K562 (cell line): ENCODE data around the gene SHC1. TPM values are rescaled to one million over a fixed set of nuclear protein-coding genes. Genes with fewer than 3 reads are reported as not detected.

Source experiments
- ATAC-seq: fragments of 200-7000 bp; cut with Tn5 transposase; 3 replicates; pipeline ENCODE4 v1.9.1; 2020; ENCODE audit warnings: moderate library complexity
- BruUV-seq: library from RNA; stranded (reverse); fragments of 400-500 nt; replicated peaks from 2 replicates; lab custom pipeline; 2021; lab: Mats Ljungman, UMichigan
- CTCF ChIA-PET: fragments of 300-600 bp; formaldehyde crosslinking; extraction: SDS; loops from one replicate; lab custom pipeline; 2021; ENCODE audit warnings: low intra/inter-chr PET ratio; lab: Yijun Ruan, JAX
- POLR2A ChIA-PET: fragments of 300-600, 350-650 bp; sonication (Branson Sonifier 250); formaldehyde crosslinking; extraction: SDS; loops from one replicate; lab custom pipeline; 2021; ENCODE audit warnings: antibody characterized with exemption, inconsistent platforms; lab: Yijun Ruan, JAX
- DNase-seq, 4 experiments: peaks; one replicate each; pipeline versions ENCODE4 v3.0.0 to v3.0.0-alpha.2; 2011 to 2018; ENCODE audit warnings: low spot score in 3 of 4, mixed read lengths in 3 of 4; ENCODE audit errors: extremely low read depth in 1 of 4
- FAIRE-seq: peaks from 2 replicates; lab custom pipeline; 2011; peaks lifted over from hg19 to GRCh38; lab: Jason Lieb, UNC
- H2AFZ ChIP-seq: 2 replicates; pipeline ENCODE4 v1.6.0; 2011; ENCODE audit warnings: low read depth, low read length, control low read depth, inconsistent platforms
- H3K27ac ChIP-seq: fragments of 200-600 bp; 3 replicates; pipeline ENCODE4 v1.8.0; 2011; ENCODE audit warnings: low read depth, mild to moderate bottlenecking, control low read depth, inconsistent platforms, low read length, moderate library complexity, mixed read lengths; ENCODE audit errors: extremely low read depth
- H3K27me3 ChIP-seq, 2 experiments: fragments of 300-600 bp in 1 of 2; 2 replicates in 1 of 2; 3 replicates in 1 of 2; pipeline versions ENCODE4 v1.6.0 to v1.8.0; 2011; ENCODE audit warnings: inconsistent platforms in 2 of 2, low read length in 2 of 2, mild to moderate bottlenecking in 1 of 2, mixed read lengths in 1 of 2, moderate library complexity in 1 of 2; ENCODE audit not compliant: control insufficient read depth in 2 of 2, insufficient read depth in 2 of 2
- H3K36me3 ChIP-seq: fragments of 300-600 bp; 3 replicates; pipeline ENCODE4 v1.8.0; 2011; ENCODE audit warnings: mild to moderate bottlenecking, low read length, inconsistent platforms; ENCODE audit not compliant: control insufficient read depth, insufficient read depth
- H3K4me1 ChIP-seq, 2 experiments: fragments of 200-600 bp in 1 of 2; replicated peaks in 1 of 2; 2 replicates in 1 of 2; 3 replicates in 1 of 2; pipeline versions ENCODE4 v1.5.1 to v1.8.0; 2011; ENCODE audit warnings: inconsistent platforms in 2 of 2, low read length in 2 of 2, mild to moderate bottlenecking in 1 of 2, mixed read lengths in 1 of 2, moderate library complexity in 1 of 2; ENCODE audit not compliant: control insufficient read depth in 2 of 2, insufficient read depth in 2 of 2
- H3K4me2 ChIP-seq: 2 replicates; pipeline ENCODE4 v1.6.1; 2011; ENCODE audit warnings: low read length, control low read depth, inconsistent platforms, mixed read lengths; ENCODE audit not compliant: insufficient read depth
- H3K4me3 ChIP-seq: fragments of 200-600 bp; sonication (generic), shearing (Covaris generic); 2 replicates; pipeline ENCODE4 v1.5.1; 2016; ENCODE audit warnings: control low read depth, inconsistent platforms
- H3K79me2 ChIP-seq: fragments of 200-600 bp; 3 replicates; pipeline ENCODE4 v1.8.0; 2011; ENCODE audit warnings: low read length, inconsistent platforms; ENCODE audit not compliant: control insufficient read depth, insufficient read depth
- H3K9ac ChIP-seq, 2 experiments: 2 replicates each; pipeline versions ENCODE4 v1.6.0 to v1.6.1; 2011; ENCODE audit warnings: low read depth in 2 of 2, low read length in 2 of 2, control low read depth in 1 of 2, inconsistent platforms in 1 of 2, mild to moderate bottlenecking in 1 of 2, mixed read lengths in 1 of 2; ENCODE audit not compliant: insufficient read depth in 1 of 2
- H3K9me1 ChIP-seq: one replicate; pipeline ENCODE4 v1.6.0; 2011; ENCODE audit warnings: inconsistent platforms, mild to moderate bottlenecking, low read length, moderate library complexity; ENCODE audit not compliant: control insufficient read depth, insufficient read depth
- H3K9me3 ChIP-seq: replicated peaks from 2 replicates; pipeline ENCODE4 v1.5.1; 2011; ENCODE audit warnings: low read depth, low read length, inconsistent platforms; ENCODE audit not compliant: control insufficient read depth, insufficient read depth
- H4K20me1 ChIP-seq: replicated peaks from 2 replicates; pipeline ENCODE4 v1.6.1; 2011; ENCODE audit warnings: low read length, inconsistent platforms, mixed read lengths; ENCODE audit not compliant: control insufficient read depth, insufficient read depth
- CBX3 ChIP-seq, 2 experiments: IDR thresholded peaks; 1 replicate in 1 of 2; 2 replicates in 1 of 2; pipeline ENCODE4 v1.6.1; 2012; ENCODE audit warnings: inconsistent platforms in 2 of 2, low read length in 2 of 2, borderline replicate concordance in 1 of 2, control low read depth in 1 of 2
- EP400 ChIP-seq: fragments of 450-650 bp; IDR thresholded peaks from 2 replicates; pipeline ENCODE4 v1.6.1; 2017; ENCODE audit warnings: antibody characterized with exemption, mild to moderate bottlenecking, moderate library complexity
- MAZ ChIP-seq, 2 experiments: fragments of 450-650 bp in 1 of 2; sonication (generic) in 1 of 2; formaldehyde crosslinking; IDR thresholded peaks in 1 of 2; conservative IDR thresholded peaks in 1 of 2; 2 replicates each; pipeline versions ENCODE4 v1.4.0 to v1.5.0; 2020; ENCODE audit warnings: mild to moderate bottlenecking in 1 of 2, missing genetic modification reagents in 1 of 2
- SMARCE1 ChIP-seq: fragments of 450-650 bp; IDR thresholded peaks from 2 replicates; pipeline ENCODE4 v1.7.1; 2016; ENCODE audit warnings: mild to moderate bottlenecking
- ZNF224 ChIP-seq: sonication (generic); formaldehyde crosslinking; IDR thresholded peaks from 2 replicates; pipeline ENCODE4 v1.8.0; 2022; ENCODE audit warnings: mild to moderate bottlenecking, missing genetic modification reagents
- ZNF395 ChIP-seq: fragments of 200-800 bp; sonication (Bioruptor generic); IDR thresholded peaks from 2 replicates; pipeline ENCODE4 v1.6.1; 2017; ENCODE audit warnings: missing genetic modification characterization, missing compliant biosample characterization
- ZNF512 ChIP-seq: IDR thresholded peaks from 2 replicates; pipeline ENCODE4 v1.6.1; 2016; ENCODE audit warnings: missing genetic modification characterization, missing compliant biosample characterization
- WGBS: fragments of 100-300 bp; shearing (Covaris generic); methylation state at CpG from one replicate; pipeline ENCODE4 v1.1.6; 2016; ENCODE audit warnings: low coverage, mixed read lengths; ENCODE audit not compliant: insufficient coverage; ENCODE audit errors: missing lambda C conversion rate; 5-methylcytosine and 5-hydroxymethylcytosine counted together
- in situ Hi-C: fragments of 300-500 bp; cut with MboI; formaldehyde crosslinking; loops from 4 replicates; pipeline ENCODE4 v1.15.0; 2018; ENCODE audit warnings: inconsistent platforms, mixed read lengths
- intact Hi-C: fragments of 100-400 bp; cut with micrococcal nuclease; formaldehyde crosslinking; loops from 2 replicates; pipeline ENCODE4 v1.14.2; 2022
- polyA plus RNA-seq, 8 experiments: library from polyadenylated mRNA; depleted of rRNA in 4 of 8; stranded (reverse) in 5 of 8; unstranded in 3 of 8; fragments of >200 nt; fragmentation: Nextera tagmentation in 2 of 8; fragmentation: Illumina TruSeq in 1 of 8; extraction: Ambion mirVana in 2 of 8; extraction: Trizol in 1 of 8; gene quantifications; 2 replicates each; pipeline versions ENCODE4 v1.2.1 to v1.2.3, GENCODE V29; 2011 to 2014; ENCODE audit warnings: inconsistent platforms in 1 of 8, missing spikeins in 1 of 8
- total RNA-seq, 7 experiments: library from RNA; depleted of rRNA in 6 of 7; stranded (reverse); fragments of >200 nt in 6 of 7; fragmentation: Illumina TruSeq in 2 of 7; extraction: Trizol in 2 of 7; gene quantifications; 2 replicates each; pipeline versions ENCODE4 v1.2.1 to v1.2.3, GENCODE V29; 2011 to 2021; ENCODE audit warnings: low replicate concordance in 1 of 7

The SHC1 gene
- total and polyA plus RNA-seq, 9 of the 15 experiments (the other 6 are each of a cell fraction or from before 2014, with no cell fraction given): 4.1 to 113 (median 51.9) TPM

GRCh38 chr1:154960446-154961136, 10.0 kb downstream of the SHC1 start:
- H3K79me2 ChIP-seq: peaks cover 36% of the 10 kb centered on the region
- no peak overlapping the region for H2AFZ ChIP-seq
- peaks cover 29 to 60% of the 10 kb centered on the region in 2 experiments for H3K4me1 ChIP-seq
- no peaks in the 10 kb centered on the region for H3K9me3 ChIP-seq
- intact Hi-C loops (loop anchor here (2.0 to 5.0 kb wide), 3 partner anchors 40 to 122 kb away; no protein-coding TSS in a partner anchor), in situ Hi-C loops (no loop called here)
- POLR2A ChIA-PET: interaction anchor here (0.6 to 7.0 kb wide), 11 partner anchors 8 to 347 kb away, joined by 3 to 80 read pairs (median 4); partner anchors contain the start of genes CKS1B and SHC1
- H3K9me1 ChIP-seq: no peaks in the 10 kb centered on the region
- H3K36me3 ChIP-seq: peaks cover 49% of the 10 kb centered on the region; the same call in 2 of the 3 replicates
- peak; percentile 65 for FAIRE-seq
- peak overlapping the region; percentile 91 for H3K4me3 ChIP-seq
- H3K27ac ChIP-seq: peak overlapping the region; percentile 99
- under 1% methylated on average over 10 of the region's 10 CpGs for WGBS
- CTCF ChIA-PET: interaction anchor here (0.5 to 2.7 kb wide), 4 partner anchors 40 to 89 kb away, joined by 3 to 28 read pairs (median 5); no protein-coding TSS in a partner anchor
- no peak for DNase-seq
- H3K9ac ChIP-seq: peak overlapping the region; percentile 97 to 99
- ATAC-seq: no peak
- H4K20me1 ChIP-seq: no peaks in the 10 kb centered on the region
- H3K4me2 ChIP-seq: peak overlapping the region; percentile 90
- no peaks in the 10 kb centered on the region for H3K27me3 ChIP-seq
- TF ChIP-seq CBX3 (IDR thresholded peaks at IDR 0.05; ENCODE audit: borderline replicate concordance in 1 of 2, low read length in 2 of 2) (0 out of 3 replicates have a peak, but pooled peaks of 1 of the 2 experiments have one; percentile 15), ZNF395 (CRISPR knock-in tag) (no peak), EP400 (no peak), ZNF224 (CRISPR knock-in tag) (0 out of 2 replicates have a peak, but pooled peaks have one; percentile 25), MAZ (CRISPR knock-in tag; conservative IDR thresholded peaks at IDR 0.05 in 1 of 2, IDR thresholded peaks at IDR 0.05 in 1 of 2) (no peak), SMARCE1 (0 out of 2 replicates have a peak, but pooled peaks have one; percentile 19), ZNF512 (tag) (peak; percentile 76)
- TSS peak; percentile 64 for BruUV-seq
